Erythroblast (primary cell): ENCODE measurements around the gene SPATC1L.

Experiments used
- DNase-seq, 2 experiments: peaks; one replicate each; lab custom pipeline; 2025; lab: John Stamatoyannopoulos, UW
- GATA1 ChIP-seq: IDR thresholded peaks from 2 replicates; pipeline ENCODE4 v1.6.1; 2011; ENCODE audit warnings: low read depth, mild to moderate bottlenecking, control low read depth, low read length, moderate library complexity
- POLR2A ChIP-seq: IDR thresholded peaks from 2 replicates; pipeline ENCODE4 v1.6.1; 2011; ENCODE audit warnings: mild to moderate bottlenecking, low read length

Gene SPATC1L

DNA sequence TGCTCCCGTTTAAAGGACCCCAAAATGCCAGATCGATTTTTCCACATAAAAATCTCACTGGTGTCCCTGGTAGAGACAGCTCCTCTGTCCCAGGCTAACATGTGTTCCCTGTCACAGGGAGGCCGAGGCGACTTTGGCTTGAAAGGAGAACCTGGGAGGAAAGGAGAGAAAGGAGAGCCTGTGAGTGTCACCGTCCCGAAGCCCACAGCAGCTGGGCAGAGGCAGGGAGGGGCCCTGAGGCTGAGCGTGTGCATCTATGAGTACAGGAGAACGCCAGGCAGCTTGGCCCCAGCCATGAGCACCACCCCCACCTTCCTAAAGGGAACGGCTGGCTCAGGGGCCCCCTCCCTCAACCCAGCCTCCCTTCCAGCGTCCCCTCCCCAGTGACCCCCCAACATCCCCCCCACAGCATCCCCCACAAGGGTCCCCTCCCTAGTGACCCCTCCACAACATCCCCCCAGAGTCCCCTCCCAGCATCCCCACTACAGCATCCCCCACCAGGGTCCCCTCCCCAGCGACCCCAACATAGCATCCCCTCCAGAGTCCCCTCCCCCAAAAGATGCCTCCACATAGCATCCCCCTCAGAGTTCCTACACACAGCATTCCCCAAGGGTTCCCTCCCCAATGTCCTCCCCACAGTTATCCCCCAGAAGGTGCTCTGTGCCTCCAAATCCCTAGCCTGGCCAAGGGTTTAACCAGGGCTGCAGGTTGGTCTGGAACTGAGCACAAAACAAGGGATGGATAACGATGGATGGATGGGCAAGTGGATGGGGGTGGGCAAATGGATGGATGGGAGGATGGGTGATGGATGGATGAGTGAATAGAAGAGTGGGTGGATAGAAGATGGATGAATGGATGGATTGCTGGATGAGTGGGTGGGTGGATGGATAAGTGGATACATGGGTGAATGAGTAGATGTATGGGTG lies 61.2 kb downstream of the SPATC1L start:
- DNase-seq, result no peak
- TF ChIP-seq POLR2A (no peak), GATA1 (no peak)

- DNase-seq, result no peak
Observed at GRCh38 chr21:46122237-46122671, 62.0 kb downstream of the SPATC1L start.

DNA sequence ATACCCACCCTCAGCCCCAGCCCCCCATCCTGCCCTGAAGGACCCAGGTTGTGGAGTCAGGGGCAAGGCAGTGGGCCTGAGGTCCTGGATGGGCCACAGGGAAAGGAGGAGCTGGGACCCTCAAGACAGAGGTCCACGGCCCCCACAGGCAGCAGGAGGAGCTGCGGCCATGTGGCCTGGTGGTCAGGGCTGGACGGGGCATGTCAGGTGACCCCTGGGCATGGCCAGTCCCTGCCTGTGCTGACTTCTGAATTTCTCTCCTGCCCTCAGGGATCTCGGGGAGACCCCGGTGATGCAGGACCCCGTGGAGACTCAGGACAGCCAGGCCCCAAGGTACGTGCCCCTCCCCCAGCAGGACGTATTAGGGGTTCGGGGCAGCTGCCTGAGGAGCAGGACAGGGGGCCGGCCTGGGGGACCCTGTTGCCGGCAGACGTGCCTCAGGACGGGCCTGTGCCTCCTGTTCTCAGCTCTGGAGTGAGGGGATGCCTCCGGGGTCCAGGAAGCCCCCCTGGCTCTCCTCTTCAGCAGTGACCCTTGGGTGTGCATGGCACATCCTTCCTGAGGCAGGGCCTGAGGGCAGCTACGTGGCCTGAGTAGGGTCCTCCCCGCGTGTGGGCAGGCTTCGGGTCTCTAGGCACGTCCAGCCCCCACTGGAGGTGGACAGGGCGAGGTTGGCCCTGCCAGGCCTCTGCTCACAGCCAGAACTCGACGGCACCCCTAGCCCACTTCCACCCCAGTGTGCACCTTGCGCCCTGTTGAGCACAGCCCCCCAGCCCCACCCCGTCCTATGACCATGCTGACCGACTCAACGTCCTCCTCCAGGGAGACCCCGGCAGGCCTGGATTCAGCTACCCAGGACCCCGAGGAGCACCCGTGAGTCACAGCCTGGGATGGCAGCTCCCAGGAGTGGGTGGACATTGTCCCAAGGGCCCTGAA lies 62.7 kb downstream of the SPATC1L start:
- TF ChIP-seq GATA1, result no peak
- no peak for TF ChIP-seq POLR2A
- DNase-seq, result no peak

More at GRCh38 chr21:46122237-46122671, 62.0 kb downstream of the SPATC1L start:
- no peak for TF ChIP-seq POLR2A
- TF ChIP-seq GATA1, result no peak

DNA sequence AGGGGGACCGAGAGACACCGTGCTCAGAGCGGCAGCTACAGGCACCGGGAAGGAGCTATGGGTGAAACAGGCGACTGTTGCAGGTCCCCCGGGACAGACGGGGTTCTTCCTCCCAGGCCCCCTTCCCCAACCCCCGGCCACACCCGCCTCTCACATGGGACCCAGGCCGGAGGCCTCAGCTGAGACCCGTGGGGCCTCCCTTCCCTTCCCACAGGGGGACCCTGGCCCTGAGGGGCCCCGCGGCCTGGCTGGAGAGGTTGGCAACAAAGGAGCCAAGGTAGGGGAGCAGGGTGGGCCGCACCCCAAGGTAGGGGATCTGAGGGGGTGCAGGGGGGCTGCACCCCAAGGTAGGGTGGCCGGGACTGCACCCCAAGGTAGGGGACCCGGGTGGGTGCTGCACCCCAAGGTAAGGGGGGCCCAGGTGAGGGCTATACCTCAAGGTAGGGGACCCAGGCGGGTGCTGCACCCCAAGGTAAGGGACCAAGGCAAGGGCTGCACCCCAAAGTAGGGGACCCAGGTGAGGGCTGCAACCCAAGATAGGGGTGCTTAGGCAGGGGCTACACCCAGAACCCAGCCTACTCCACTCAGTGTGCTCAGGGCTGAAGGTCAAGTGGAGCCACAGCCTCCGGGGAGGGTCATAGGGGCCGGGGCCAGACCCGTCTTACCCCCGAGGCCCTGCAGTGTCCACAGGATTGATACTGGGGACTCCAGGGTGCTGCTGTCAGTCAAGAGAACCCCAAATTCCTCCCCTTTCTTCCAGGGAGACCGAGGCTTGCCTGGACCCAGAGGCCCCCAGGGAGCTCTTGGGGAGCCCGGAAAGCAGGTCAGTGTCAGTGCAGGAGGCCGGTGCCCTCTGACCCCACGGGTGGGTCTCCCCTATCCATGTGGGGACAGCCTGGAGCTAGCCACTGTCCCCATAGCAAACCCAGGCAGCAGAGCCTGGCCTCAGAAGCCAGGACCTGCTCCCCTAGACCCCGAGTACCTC lies 63.7 kb downstream of the SPATC1L start:
- TF ChIP-seq POLR2A, result no peak
- TF ChIP-seq GATA1, result no peak
- DNase-seq, result no peak

- TF ChIP-seq GATA1, result no peak
- TF ChIP-seq POLR2A, result no peak
- no peak for DNase-seq
Observed at GRCh38 chr21:46119637-46120271, 64.5 kb downstream of the SPATC1L start.

GRCh38 chr21:46119144-46119636 lies 65.1 kb downstream of the SPATC1L start:
- DNase-seq, result no peak
- TF ChIP-seq GATA1 (no peak), POLR2A (no peak)

- no peak for DNase-seq
Observed at GRCh38 chr21:46118316-46119143, 65.7 kb downstream of the SPATC1L start.

DNA sequence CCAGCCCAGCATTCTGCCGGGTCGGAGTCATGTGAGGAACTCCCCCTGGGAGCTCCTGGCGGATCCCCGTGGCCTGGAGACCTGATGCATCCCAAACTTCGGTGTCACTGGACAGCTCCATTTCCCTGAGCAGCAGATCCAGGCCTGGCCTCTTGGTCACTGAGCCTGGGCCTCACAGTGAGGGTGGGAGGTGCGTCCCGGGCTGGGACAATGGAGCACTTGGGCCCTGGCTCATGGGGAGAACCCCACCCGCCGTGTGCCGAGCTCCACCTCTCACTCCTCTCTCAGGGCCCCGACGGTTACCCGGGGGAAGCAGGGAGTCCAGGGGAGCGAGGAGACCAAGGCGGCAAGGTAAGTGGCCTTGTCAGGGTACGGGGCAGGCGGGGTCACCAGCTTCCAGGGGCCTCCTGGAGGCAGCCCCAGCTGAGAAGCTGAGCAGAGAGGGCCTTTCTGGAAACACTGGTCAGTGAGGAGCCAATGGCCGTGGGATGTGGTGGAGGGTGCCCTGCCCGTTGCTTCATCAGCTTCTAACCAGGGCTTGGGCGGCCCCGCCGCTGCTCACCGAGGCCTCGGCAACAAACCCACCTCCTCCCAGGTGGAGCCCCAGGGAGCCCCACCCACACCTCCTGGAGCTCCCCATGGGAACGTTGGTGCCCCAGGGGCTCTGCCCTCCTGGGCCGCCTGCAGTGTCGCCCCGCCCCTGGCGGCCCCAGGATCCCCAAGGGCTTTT lies 66.5 kb downstream of the SPATC1L start:
- DNase-seq, result no peak
- TF ChIP-seq GATA1, result no peak
- TF ChIP-seq POLR2A, result no peak

More at GRCh38 chr21:46118316-46119143, 65.7 kb downstream of the SPATC1L start:
- TF ChIP-seq GATA1, result no peak
- TF ChIP-seq POLR2A, result no peak

DNA sequence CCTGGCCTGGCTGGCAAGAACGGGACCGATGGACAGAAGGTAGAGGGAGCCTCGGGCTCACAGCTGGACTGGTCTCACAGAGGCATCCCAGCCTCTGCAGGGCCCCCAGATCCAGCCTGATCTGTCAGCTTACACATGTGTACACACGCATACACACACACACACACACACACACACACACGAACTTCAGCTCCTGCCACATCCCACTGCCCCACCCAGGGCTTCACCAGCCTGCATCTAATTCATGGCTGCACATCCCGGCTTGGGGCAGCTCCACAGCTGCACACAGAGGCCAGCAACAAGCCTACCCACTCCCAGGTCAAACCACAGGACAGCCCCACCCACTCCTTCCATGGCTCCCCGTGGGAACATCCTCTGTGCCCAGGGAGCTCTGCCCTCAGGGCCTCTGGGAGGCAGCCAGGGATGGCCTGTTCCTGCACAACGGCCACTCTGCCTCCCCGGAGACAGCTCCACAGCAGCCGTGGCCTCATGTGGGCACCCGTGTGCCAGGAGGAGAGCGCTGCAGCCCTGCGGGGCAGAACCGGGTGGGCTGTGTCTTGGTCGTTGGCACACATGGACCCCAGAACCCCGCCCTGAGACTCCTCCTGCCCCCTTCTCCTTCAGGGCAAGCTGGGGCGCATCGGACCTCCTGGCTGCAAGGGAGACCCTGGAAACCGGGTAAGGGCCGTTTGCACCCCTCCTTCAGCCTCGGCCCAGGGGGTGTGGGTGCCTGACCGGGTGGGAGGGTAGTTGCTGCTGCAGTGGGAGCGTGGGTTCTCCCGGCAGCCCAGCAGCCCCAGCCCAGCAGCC lies 67.3 kb downstream of the SPATC1L start:
- TF ChIP-seq POLR2A, result no peak

DNA sequence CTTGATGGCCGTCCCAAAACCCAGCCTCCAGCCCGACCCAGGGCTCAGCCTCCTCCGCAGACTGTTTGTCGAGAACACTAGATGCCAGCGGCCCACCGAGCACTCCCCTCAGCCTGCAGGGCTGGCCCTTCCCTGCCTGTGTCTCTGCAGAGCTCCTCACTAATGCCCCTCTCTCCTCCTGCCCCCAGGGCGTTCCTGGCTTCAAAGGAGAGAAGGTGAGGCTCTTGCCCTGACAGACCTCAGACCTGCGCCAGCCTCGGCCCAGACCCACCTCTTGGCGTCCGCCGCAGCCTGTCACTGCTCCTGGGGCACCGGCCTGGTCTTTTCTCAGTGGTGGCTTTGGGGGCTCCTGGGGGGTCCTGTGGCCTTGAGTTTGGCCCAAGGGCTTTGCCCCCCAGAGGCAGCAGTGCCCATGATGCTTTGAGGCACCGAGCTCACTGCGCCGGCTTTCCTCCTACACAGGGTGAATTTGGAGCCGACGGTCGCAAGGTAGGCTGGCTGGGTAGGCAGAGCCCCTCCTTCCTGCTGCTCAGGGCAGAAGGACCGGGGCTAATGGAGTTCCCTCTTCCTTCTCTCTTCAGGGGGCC lies 68.0 kb downstream of the SPATC1L start:
- no peak for DNase-seq
- TF ChIP-seq POLR2A (no peak), GATA1 (no peak)

More for the DNA sequence above, 67.3 kb downstream of the SPATC1L start:
- DNase-seq, result no peak
